ENCODE measurements around the gene NOS1AP.

DNA sequence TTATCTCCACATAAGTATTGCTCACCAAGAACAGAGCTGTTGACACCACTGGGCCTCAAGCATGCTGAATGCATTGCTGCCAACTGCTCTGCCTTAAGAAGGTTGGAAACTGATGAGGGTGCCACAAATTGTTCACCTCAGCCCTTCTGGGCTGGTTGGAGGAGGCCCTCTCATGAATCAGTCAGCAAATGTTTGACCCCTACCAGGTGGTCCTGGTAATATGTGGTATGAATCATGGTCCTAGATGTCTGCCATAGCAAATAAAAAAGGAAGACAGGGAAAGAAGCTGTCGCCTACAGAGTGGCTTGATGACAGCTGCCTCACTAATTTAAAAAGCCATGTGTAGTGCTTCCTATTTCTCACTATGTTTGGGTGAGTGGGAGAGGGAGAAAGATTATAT lies 295.0 kb downstream of the NOS1AP start:
- TF ChIP-seq, protein P1, sequence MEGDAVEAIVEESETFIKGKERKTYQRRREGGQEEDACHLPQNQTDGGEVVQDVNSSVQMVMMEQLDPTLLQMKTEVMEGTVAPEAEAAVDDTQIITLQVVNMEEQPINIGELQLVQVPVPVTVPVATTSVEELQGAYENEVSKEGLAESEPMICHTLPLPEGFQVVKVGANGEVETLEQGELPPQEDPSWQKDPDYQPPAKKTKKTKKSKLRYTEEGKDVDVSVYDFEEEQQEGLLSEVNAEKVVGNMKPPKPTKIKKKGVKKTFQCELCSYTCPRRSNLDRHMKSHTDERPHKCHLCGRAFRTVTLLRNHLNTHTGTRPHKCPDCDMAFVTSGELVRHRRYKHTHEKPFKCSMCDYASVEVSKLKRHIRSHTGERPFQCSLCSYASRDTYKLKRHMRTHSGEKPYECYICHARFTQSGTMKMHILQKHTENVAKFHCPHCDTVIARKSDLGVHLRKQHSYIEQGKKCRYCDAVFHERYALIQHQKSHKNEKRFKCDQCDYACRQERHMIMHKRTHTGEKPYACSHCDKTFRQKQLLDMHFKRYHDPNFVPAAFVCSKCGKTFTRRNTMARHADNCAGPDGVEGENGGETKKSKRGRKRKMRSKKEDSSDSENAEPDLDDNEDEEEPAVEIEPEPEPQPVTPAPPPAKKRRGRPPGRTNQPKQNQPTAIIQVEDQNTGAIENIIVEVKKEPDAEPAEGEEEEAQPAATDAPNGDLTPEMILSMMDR (IDR thresholded peaks at IDR 0.05 in 2 of 3, conservative IDR thresholded peaks at IDR 0.05 in 1 of 3; ENCODE audit: borderline replicate concordance in 1 of 3, insufficient read depth in 1 of 3, low read depth in 2 of 3, low read length in 2 of 3), result no peak
- TF ChIP-seq ZFX (IDR thresholded peaks at IDR 0.05) (no peak), RAD21 (IDR thresholded peaks at IDR 0.05; ENCODE audit: low read depth) (no peak)
- TF ChIP-seq, protein P2, sequence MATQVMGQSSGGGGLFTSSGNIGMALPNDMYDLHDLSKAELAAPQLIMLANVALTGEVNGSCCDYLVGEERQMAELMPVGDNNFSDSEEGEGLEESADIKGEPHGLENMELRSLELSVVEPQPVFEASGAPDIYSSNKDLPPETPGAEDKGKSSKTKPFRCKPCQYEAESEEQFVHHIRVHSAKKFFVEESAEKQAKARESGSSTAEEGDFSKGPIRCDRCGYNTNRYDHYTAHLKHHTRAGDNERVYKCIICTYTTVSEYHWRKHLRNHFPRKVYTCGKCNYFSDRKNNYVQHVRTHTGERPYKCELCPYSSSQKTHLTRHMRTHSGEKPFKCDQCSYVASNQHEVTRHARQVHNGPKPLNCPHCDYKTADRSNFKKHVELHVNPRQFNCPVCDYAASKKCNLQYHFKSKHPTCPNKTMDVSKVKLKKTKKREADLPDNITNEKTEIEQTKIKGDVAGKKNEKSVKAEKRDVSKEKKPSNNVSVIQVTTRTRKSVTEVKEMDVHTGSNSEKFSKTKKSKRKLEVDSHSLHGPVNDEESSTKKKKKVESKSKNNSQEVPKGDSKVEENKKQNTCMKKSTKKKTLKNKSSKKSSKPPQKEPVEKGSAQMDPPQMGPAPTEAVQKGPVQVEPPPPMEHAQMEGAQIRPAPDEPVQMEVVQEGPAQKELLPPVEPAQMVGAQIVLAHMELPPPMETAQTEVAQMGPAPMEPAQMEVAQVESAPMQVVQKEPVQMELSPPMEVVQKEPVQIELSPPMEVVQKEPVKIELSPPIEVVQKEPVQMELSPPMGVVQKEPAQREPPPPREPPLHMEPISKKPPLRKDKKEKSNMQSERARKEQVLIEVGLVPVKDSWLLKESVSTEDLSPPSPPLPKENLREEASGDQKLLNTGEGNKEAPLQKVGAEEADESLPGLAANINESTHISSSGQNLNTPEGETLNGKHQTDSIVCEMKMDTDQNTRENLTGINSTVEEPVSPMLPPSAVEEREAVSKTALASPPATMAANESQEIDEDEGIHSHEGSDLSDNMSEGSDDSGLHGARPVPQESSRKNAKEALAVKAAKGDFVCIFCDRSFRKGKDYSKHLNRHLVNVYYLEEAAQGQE (IDR thresholded peaks at IDR 0.05; ENCODE audit: low read depth), result no peak
